PC-9 (cell line): ENCODE measurements around the gene WRAP73.
"Not testable (repeated sequence)": the region's sequence is repeated elsewhere in the genome, so short reads cannot be mapped to it uniquely, and the experiment has no call there.

Experiments used
- EZH2 ChIP-seq: fragments of 200-600 bp; sonication (generic); IDR thresholded peaks from 2 replicates; pipeline ENCODE4 v1.8.0; 2017; ENCODE audit warnings: antibody characterized with exemption, low read depth
- TF ChIP-seq, protein P1 (sequence below): fragments of 200-600 bp; sonication (generic); conservative IDR thresholded peaks from 2 replicates; pipeline ENCODE4 v1.6.1; 2017; ENCODE audit warnings: mixed run types, antibody characterized with exemption, mild to moderate bottlenecking, moderate library complexity

- not testable (repeated sequence) for TF ChIP-seq EZH2
- TF ChIP-seq, protein P1, sequence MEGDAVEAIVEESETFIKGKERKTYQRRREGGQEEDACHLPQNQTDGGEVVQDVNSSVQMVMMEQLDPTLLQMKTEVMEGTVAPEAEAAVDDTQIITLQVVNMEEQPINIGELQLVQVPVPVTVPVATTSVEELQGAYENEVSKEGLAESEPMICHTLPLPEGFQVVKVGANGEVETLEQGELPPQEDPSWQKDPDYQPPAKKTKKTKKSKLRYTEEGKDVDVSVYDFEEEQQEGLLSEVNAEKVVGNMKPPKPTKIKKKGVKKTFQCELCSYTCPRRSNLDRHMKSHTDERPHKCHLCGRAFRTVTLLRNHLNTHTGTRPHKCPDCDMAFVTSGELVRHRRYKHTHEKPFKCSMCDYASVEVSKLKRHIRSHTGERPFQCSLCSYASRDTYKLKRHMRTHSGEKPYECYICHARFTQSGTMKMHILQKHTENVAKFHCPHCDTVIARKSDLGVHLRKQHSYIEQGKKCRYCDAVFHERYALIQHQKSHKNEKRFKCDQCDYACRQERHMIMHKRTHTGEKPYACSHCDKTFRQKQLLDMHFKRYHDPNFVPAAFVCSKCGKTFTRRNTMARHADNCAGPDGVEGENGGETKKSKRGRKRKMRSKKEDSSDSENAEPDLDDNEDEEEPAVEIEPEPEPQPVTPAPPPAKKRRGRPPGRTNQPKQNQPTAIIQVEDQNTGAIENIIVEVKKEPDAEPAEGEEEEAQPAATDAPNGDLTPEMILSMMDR: not testable (repeated sequence)
Measured at GRCh38 chr1:3622102-3622501, 27.8 kb downstream of the WRAP73 start.
